ENCODE measurements around the gene RORB. TPM values are rescaled to one million over a fixed set of nuclear protein-coding genes. Genes with fewer than 3 reads are reported as not detected.

RORB gene
- polyA plus RNA-seq, 3 donors: not detected

DNA sequence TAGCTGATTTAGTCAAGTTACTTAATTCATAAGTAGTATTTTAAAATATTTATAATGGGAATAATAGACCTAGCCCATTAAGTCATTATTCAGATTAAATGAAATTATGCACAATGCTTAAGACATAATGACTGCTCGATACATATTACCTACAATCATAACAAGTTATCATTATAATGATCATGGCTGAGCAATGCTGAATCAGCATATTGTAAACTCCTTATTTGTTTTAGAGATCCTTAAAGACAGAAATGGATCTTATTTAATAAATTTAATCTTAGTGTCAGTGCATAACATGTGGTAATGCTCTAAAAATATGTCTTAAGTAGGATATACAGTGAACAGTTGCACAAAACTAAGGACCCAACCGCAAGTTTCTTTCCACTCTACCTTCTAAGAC is 221.6 kb downstream of the RORB start:
- intact Hi-C loops (cut with micrococcal nuclease): no loop called here
- no peak overlapping the region for H3K27ac ChIP-seq (ENCODE audit: low read depth in 1 of 2, low read length in 2 of 2)
- H3K9ac ChIP-seq (ENCODE audit: insufficient read depth, low read length, poor library complexity, severe bottlenecking): no peak overlapping the region
- Mint-ChIP-seq H3K27me3 (ENCODE audit: low read depth in 3 of 3) (peaks cover 0 to 3% (median 0%) of the 10 kb centered on the region in 3 donors), H3K4me1 (no peaks in the 10 kb centered on the region), H3K4me3 (no peak overlapping the region), H3K9me3 (peaks cover 0 to 9% (median 3%) of the 10 kb centered on the region in 7 donors), H3K36me3 (no peaks in the 10 kb centered on the region), H3K27ac (no peak overlapping the region)
- H3K36me3 ChIP-seq (replicated peaks in 1 of 2; ENCODE audit: control insufficient read depth in 1 of 2, insufficient read depth in 2 of 2, low read length in 2 of 2): no peaks in the 10 kb centered on the region
- H2AFZ ChIP-seq (ENCODE audit: insufficient read depth, low read depth, low read length, poor library complexity, severe bottlenecking): no peak overlapping the region
- H3K4me1 ChIP-seq (ENCODE audit: control insufficient read depth in 1 of 2, insufficient read depth in 2 of 2, low read length in 2 of 2): no peaks in the 10 kb centered on the region
- TF ChIP-seq, protein P1, sequence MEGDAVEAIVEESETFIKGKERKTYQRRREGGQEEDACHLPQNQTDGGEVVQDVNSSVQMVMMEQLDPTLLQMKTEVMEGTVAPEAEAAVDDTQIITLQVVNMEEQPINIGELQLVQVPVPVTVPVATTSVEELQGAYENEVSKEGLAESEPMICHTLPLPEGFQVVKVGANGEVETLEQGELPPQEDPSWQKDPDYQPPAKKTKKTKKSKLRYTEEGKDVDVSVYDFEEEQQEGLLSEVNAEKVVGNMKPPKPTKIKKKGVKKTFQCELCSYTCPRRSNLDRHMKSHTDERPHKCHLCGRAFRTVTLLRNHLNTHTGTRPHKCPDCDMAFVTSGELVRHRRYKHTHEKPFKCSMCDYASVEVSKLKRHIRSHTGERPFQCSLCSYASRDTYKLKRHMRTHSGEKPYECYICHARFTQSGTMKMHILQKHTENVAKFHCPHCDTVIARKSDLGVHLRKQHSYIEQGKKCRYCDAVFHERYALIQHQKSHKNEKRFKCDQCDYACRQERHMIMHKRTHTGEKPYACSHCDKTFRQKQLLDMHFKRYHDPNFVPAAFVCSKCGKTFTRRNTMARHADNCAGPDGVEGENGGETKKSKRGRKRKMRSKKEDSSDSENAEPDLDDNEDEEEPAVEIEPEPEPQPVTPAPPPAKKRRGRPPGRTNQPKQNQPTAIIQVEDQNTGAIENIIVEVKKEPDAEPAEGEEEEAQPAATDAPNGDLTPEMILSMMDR (IDR thresholded peaks at IDR 0.05): no peak
- H3K4me3 ChIP-seq (replicated peaks in 1 of 3; ENCODE audit: low read depth in 2 of 3, low read length in 3 of 3): no peak overlapping the region
- no peak overlapping the region for H3K4me2 ChIP-seq (replicated peaks; ENCODE audit: extremely low read depth, low read length, poor library complexity, severe bottlenecking)
- H3K79me2 ChIP-seq (ENCODE audit: insufficient read depth, low read length): no peaks in the 10 kb centered on the region
- no peaks in the 10 kb centered on the region for H3K9me3 ChIP-seq (replicated peaks in 1 of 2; ENCODE audit: control insufficient read depth in 1 of 2, insufficient read depth in 1 of 2, low read length in 2 of 2)
- no peaks in the 10 kb centered on the region for H3K27me3 ChIP-seq (ENCODE audit: control insufficient read depth in 2 of 2, insufficient read depth in 2 of 2, low read length in 2 of 2)
- no peak for DNase-seq
- H4K20me1 ChIP-seq (ENCODE audit: insufficient read depth, low read length): no peaks in the 10 kb centered on the region
- WGBS (ENCODE audit: insufficient coverage): no CpG with 5 or more reads among the region's 2 CpGs

DNA sequence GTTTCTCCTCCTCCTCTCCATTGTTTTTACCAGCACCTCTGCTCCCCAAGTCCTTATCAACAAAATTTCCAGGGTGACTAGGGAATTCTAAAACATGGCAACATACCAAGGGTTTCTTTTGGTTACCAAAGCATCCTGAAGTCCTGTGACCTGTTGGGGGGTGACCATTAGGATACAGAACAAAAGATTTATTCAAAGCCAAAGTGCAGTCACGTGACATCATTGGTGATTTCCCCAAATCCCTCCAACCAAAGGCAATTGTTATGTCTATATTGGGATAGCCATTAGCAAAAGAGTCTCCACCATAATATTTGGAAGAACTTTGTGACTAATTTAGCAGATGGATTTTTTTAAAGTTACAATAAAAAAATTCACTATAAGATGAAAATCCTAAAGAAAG is 222.2 kb downstream of the RORB start:
- Mint-ChIP-seq H3K36me3 (no peaks in the 10 kb centered on the region), H3K4me3 (no peak overlapping the region), H3K27me3 (ENCODE audit: low read depth in 3 of 3) (peaks cover 0 to 3% (median 0%) of the 10 kb centered on the region in 3 donors), H3K9me3 (peaks cover 0 to 9% (median 3%) of the 10 kb centered on the region in 7 donors), H3K27ac (no peak overlapping the region), H3K4me1 (no peaks in the 10 kb centered on the region)
- no peaks in the 10 kb centered on the region for H3K79me2 ChIP-seq (ENCODE audit: insufficient read depth, low read length)
- intact Hi-C loops (cut with micrococcal nuclease): no loop called here
- TF ChIP-seq, protein P1 (IDR thresholded peaks at IDR 0.05): no peak
- no peak overlapping the region for H3K4me2 ChIP-seq (replicated peaks; ENCODE audit: extremely low read depth, low read length, poor library complexity, severe bottlenecking)
- H3K27ac ChIP-seq (ENCODE audit: low read depth in 1 of 2, low read length in 2 of 2): no peak overlapping the region
- H3K4me3 ChIP-seq (replicated peaks in 1 of 3; ENCODE audit: low read depth in 2 of 3, low read length in 3 of 3): no peak overlapping the region
- no CpG with 5 or more reads among the region's 1 CpG for WGBS (ENCODE audit: insufficient coverage)
- no peak for DNase-seq
- no peaks in the 10 kb centered on the region for H3K27me3 ChIP-seq (ENCODE audit: control insufficient read depth in 2 of 2, insufficient read depth in 2 of 2, low read length in 2 of 2)
- no peaks in the 10 kb centered on the region for H3K4me1 ChIP-seq (ENCODE audit: control insufficient read depth in 1 of 2, insufficient read depth in 2 of 2, low read length in 2 of 2)
- no peak overlapping the region for H3K9ac ChIP-seq (ENCODE audit: insufficient read depth, low read length, poor library complexity, severe bottlenecking)
- H3K36me3 ChIP-seq (replicated peaks in 1 of 2; ENCODE audit: control insufficient read depth in 1 of 2, insufficient read depth in 2 of 2, low read length in 2 of 2): no peaks in the 10 kb centered on the region
- no peaks in the 10 kb centered on the region for H4K20me1 ChIP-seq (ENCODE audit: insufficient read depth, low read length)
- H2AFZ ChIP-seq (ENCODE audit: insufficient read depth, low read depth, low read length, poor library complexity, severe bottlenecking): no peak overlapping the region
- no peaks in the 10 kb centered on the region for H3K9me3 ChIP-seq (replicated peaks in 1 of 2; ENCODE audit: control insufficient read depth in 1 of 2, insufficient read depth in 1 of 2, low read length in 2 of 2)
